NCI-H128 (cell line): ENCODE results near the gene SORL1-AS1.

Source experiments
- DNase-seq: peaks from one replicate; lab custom pipeline; 2025; ENCODE audit not compliant: unreplicated experiment; lab: John Stamatoyannopoulos, UW

Gene SORL1-AS1

GRCh38 chr11:121451986-121452608 lies 670 bp downstream of the SORL1-AS1 start, which contains the start of gene SORL1:
TSS of gene SORL1 (plus strand) at chr11:121452314. CDS start at chr11:121452332, 18 bp downstream.
- DNase-seq, result peak; percentile 29

- DNase-seq, result no peak
These were observed 1.4 kb downstream of the SORL1-AS1 start for GRCh38 chr11:121451178-121451985.

GRCh38 chr11:121450401-121450800 lies 2.4 kb downstream of the SORL1-AS1 start:
- no peak for DNase-seq

GRCh38 chr11:121449626-121450025 lies 3.1 kb downstream of the SORL1-AS1 start:
- no peak for DNase-seq

- no peak for DNase-seq
These were observed 3.6 kb downstream of the SORL1-AS1 start for GRCh38 chr11:121449123-121449522.

- DNase-seq, result no peak
These were observed 4.3 kb downstream of the SORL1-AS1 start for GRCh38 chr11:121448431-121448941.

GRCh38 chr11:121448011-121448410 lies 4.8 kb downstream of the SORL1-AS1 start:
- DNase-seq, result no peak

GRCh38 chr11:121446752-121447156 lies 6.0 kb downstream of the SORL1-AS1 start:
- DNase-seq, result no peak

- no peak for DNase-seq
These were observed 7.5 kb downstream of the SORL1-AS1 start for GRCh38 chr11:121445071-121445768.

- DNase-seq, result no peak
These were observed 8.2 kb downstream of the SORL1-AS1 start for GRCh38 chr11:121444526-121444925.

GRCh38 chr11:121443688-121444275 lies 9.0 kb downstream of the SORL1-AS1 start:
- no peak for DNase-seq

- no peak for DNase-seq
These were observed 11.2 kb downstream of the SORL1-AS1 start for GRCh38 chr11:121441521-121441920.

- no peak for DNase-seq
These were observed 13.0 kb downstream of the SORL1-AS1 start for GRCh38 chr11:121439759-121440158.

GRCh38 chr11:121439337-121439736 lies 13.4 kb downstream of the SORL1-AS1 start:
- DNase-seq, result no peak

- DNase-seq, result no peak
These were observed 15.1 kb downstream of the SORL1-AS1 start for GRCh38 chr11:121437686-121438078.

GRCh38 chr11:121437018-121437685 lies 15.6 kb downstream of the SORL1-AS1 start:
- no peak for DNase-seq

GRCh38 chr11:121435551-121436511 lies 16.9 kb downstream of the SORL1-AS1 start:
- no peak for DNase-seq

GRCh38 chr11:121435132-121435531 lies 17.6 kb downstream of the SORL1-AS1 start:
- no peak for DNase-seq

GRCh38 chr11:121431820-121432526 lies 20.8 kb downstream of the SORL1-AS1 start:
- DNase-seq, result no peak
